Coronary artery (tissue), 2 donors: ENCODE measurements around the gene KRT83.
A peak's percentile ranks its signal among the peaks of the same experiment; 100 is the strongest.

ENCODE experiments used
- DNase-seq: peaks from one replicate; pipeline ENCODE4 v3.0.0-alpha.2; 2017; ENCODE audit warnings: low spot score
- H3K27ac ChIP-seq, 2 donors: fragments of 200-600 bp; sonication (generic); one replicate each; pipeline ENCODE4 v1.5.1; 2016 to 2019
- H3K4me3 ChIP-seq: fragments of 200-600 bp; sonication (generic); 2 replicates; pipeline ENCODE4 v1.5.1; 2016; ENCODE audit warnings: mild to moderate bottlenecking, moderate library complexity
- TF ChIP-seq, protein P1 (sequence below): fragments of 200-600 bp; sonication (generic); IDR thresholded peaks from one replicate; pipeline ENCODE4 v1.5.1; 2019; ENCODE audit warnings: antibody characterized with exemption

The KRT83 gene

DNA sequence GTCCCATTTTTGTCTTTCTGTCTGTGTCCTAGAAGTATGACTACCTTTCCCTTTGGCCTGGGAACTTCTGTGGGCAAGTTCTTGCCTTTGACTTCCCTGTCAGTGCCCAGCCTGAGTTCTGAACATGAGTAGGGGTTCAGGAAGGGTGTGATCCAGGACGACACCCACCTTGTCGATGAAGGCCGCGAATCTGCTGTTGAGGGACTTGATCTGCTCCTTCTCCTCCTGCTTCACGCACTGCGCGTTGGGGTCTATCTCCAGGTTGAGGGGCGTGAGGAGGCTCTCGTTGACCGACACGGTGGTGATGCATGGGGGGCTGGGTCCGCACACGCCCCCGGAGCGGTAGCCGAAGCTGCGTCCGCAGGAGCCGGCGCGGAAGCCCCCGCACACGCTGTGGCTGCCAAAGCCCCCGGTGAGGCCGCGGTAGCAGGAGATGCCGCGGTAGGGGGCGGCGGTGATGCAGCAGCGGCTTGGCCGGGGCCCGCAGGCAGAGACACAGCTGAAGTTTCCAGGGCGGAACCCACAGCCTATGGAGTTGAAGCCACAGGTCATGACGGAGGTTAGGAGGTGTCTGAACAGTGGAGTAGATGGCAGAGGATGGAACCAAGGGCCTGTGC, at the start of gene KRT83:
Gene KRT83 (minus strand): TSS at position 615 of the 617 bp plus-strand sequence. CDS start 63 bp downstream, at position 552.
- TF ChIP-seq, protein P1, sequence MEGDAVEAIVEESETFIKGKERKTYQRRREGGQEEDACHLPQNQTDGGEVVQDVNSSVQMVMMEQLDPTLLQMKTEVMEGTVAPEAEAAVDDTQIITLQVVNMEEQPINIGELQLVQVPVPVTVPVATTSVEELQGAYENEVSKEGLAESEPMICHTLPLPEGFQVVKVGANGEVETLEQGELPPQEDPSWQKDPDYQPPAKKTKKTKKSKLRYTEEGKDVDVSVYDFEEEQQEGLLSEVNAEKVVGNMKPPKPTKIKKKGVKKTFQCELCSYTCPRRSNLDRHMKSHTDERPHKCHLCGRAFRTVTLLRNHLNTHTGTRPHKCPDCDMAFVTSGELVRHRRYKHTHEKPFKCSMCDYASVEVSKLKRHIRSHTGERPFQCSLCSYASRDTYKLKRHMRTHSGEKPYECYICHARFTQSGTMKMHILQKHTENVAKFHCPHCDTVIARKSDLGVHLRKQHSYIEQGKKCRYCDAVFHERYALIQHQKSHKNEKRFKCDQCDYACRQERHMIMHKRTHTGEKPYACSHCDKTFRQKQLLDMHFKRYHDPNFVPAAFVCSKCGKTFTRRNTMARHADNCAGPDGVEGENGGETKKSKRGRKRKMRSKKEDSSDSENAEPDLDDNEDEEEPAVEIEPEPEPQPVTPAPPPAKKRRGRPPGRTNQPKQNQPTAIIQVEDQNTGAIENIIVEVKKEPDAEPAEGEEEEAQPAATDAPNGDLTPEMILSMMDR: no peak
- Histone ChIP-seq H3K27ac (no peak within 1 kb of the TSS), H3K4me3 (no peak within 1 kb of the TSS)
- peak; percentile 28 for DNase-seq

DNA sequence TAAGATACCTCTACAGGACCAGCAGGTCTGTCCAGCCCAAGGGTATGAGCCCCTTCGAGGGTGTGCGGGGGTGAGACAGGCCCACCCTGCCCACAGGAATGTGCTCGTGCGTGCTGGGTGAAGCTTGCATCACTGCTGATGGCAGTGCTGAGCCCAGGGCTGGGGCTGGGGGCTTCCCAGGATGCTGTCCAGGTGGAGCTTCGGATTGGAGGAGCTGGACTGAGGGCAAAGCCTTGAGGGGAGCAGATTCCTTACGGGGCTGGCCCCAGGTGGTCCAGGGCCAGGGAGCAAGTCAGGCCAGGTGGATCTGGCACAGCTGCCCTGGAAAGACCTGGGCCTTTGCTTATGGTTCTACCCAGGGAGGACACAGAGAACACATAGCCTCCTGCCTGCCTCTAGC, 48.6 kb upstream of the KRT83 start:
- Histone ChIP-seq H3K4me3 (no peak overlapping the region), H3K27ac (no peak overlapping the region)
- TF ChIP-seq, protein P1: no peak
- DNase-seq: no peak

DNA sequence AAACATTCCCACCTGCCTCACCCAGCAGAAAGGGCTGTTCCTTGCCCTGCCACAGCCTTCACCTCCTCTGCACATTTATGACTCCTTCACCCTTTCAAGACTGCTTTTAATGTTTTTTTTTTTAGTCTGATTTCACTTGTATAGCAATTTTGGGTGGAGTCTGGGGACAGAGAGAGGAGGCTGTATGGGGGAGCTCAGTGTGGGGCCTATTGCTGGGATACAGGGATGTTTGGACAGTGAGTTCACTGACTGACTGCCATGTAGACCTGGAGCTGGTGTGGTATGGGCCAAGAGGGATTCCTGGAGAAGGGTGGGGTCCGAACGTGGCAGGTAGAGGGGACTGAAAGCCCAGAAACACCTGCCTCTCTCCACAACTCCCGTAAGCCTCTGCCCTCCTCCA, 48.0 kb upstream of the KRT83 start:
- no peak for DNase-seq
- Histone ChIP-seq H3K27ac (no peak overlapping the region), H3K4me3 (no peak overlapping the region)
- TF ChIP-seq, protein P1: no peak

DNA sequence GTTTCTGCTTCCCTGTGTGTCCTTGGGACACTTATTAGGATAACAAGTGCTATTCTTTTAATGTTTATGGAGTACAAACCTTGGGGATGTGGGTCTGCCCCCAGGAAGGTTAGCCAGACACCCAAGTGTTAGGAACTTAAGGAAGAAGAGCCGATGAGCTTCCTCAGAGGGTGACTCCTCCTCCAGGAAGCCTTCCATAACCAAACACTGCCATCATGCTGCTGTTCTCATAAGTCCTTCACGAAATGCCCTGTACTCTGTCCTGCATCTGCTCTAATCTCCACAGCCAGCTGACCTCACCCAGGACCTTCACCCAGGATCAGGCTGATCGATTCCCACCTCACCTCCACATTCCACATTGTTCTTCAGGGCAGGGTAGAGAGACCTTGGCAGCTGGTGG, 47.3 kb upstream of the KRT83 start:
- no peak overlapping the region for H3K4me3 ChIP-seq
- no peak for DNase-seq
- no peak overlapping the region for H3K27ac ChIP-seq
- TF ChIP-seq, protein P1: no peak

DNA sequence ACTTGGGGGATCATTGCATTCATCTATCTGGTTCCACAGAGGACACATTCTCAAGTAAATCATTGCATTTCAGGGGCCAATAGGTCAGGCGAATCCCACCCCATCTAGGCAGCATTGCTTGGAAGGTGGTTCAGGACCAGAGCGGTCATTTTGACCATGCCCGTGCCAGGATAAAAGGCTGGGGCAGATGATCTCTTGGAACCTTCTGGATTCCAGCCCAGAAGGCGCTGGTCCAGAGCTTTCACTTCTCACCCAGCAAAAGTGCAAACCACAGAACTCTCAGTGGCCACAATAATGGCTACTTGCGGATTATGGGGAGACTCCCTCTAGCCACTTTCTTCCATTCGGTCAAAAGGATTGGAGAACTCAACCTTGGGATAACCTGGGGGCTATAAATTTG, 46.7 kb upstream of the KRT83 start:
- TF ChIP-seq, protein P1: no peak
- DNase-seq: no peak
- H3K4me3 ChIP-seq: no peak overlapping the region
- H3K27ac ChIP-seq: no peak overlapping the region

DNA sequence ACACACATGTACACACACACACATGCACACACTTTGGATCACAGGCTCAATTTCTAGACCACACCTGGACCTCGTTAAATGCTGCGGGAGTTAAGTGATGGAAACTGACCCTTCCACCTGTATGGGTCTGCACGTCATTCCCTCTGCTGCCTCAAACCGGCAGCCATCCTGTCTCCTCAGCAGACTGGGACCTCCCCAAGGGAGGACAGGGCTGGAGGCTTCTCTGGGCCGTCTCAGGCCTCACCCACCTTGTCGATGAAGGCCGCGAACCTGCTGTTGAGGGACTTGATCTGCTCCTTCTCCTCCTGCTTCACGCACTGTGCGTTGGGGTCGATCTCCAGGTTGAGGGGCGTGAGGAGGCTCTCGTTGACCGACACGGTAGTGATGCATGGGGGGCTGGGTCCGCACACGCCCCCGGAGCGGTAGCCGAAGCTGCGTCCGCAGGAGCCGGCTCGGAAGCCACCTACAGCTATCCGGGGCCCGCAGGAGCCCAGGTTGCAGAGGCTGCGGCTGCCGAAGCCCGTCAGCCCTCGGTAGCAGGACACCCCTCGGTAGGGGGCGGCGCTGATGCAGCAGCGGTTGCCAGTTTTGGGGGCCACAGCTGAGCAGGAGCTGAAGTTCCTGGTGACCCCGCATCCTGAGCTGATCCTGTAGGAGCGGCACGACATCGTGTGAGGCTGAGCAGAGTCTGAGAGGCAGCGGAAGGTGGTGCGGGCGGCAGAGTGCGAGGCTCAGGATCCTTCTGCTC, 45.7 kb upstream of the KRT83 start, which contains the start of gene KRT85:
Gene KRT85 (minus strand): TSS at position 744 of the 748 bp plus-strand sequence. CDS start 76 bp downstream, at position 668.
- DNase-seq: no peak
- TF ChIP-seq, protein P1: no peak
- Histone ChIP-seq H3K4me3 (no peak within 1 kb of the TSS), H3K27ac (no peak within 1 kb of the TSS)
